PFSK-1 (cell line): ENCODE results near the gene ZNF469.

ENCODE experiments used
- FOXP2 ChIP-seq: optimal IDR thresholded peaks from 2 replicates; pipeline ENCODE3; 2011; ENCODE audit warnings: borderline replicate concordance, control low read depth, inconsistent platforms; ENCODE audit not compliant: insufficient read depth; ENCODE audit errors: extremely low read length, extremely low read depth
- POLR2AphosphoS5 ChIP-seq: IDR thresholded peaks from 2 replicates; pipeline ENCODE4 v1.6.1; 2012; ENCODE audit warnings: low read depth, mild to moderate bottlenecking, control low read depth, low read length, moderate library complexity
- SIN3A ChIP-seq: IDR thresholded peaks from 2 replicates; pipeline ENCODE4 v1.6.1; 2012; ENCODE audit warnings: mild to moderate bottlenecking, low read length, moderate library complexity, borderline replicate concordance; ENCODE audit not compliant: insufficient read depth
- TAF1 ChIP-seq: IDR thresholded peaks from 2 replicates; pipeline ENCODE4 v1.6.1; 2012; ENCODE audit warnings: low read length, control low read depth, borderline replicate concordance; ENCODE audit not compliant: insufficient read depth
- TF ChIP-seq, protein P1 (sequence below), 2 experiments: IDR thresholded peaks; 2 replicates each; pipeline versions ENCODE4 v1.6.1 to v1.8.0; 2011 to 2012; ENCODE audit warnings: low read depth in 2 of 2, low read length in 2 of 2, control low read depth in 1 of 2, inconsistent platforms in 1 of 2, mild to moderate bottlenecking in 1 of 2, moderate library complexity in 1 of 2; ENCODE audit not compliant: insufficient read depth in 1 of 2

Gene ZNF469

DNA sequence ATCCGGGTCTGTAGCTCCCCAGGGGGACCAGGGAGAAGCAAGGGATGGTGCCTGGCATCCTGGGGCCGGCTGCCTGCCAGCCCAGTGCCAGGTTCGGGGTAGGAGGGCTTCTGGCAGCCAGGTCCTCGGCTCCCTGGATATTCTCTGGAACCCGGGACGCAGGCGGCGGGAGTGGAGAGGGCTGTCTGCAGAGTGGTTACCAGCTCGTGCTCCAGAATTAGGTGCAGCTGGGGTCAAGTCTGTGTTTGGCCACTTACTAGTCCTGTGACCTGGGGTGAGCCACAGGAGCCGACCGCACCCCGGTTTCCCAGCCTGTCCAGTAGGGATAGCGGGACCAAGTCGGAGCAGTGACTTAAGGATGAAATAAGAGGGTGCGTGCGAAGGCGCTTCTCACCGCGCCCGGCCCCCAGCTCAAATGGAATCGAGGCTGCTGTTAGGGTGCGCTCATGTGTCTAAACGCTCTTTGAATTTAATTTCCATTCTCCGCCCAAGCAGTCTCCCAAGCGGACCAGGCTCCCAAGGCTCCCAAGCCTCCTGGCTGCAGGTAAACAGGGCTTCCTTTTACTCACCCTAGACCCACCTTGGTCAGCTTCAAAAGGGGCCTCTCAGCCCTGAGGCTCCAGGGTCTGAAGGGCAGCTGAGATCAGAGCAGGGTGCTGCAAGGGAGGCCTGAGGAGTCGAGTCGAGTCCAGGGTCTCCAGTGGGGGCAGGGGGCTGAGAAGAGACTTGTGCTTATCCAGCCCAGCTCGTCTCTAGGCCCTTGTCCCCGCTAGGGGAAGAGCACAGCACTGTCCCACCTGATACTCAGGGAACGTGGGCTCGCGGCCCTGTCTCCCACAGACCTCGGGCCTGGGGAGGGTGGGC lies 28.3 kb upstream of the ZNF469 start:
- TF ChIP-seq SIN3A (no peak), TAF1 (no peak), POLR2AphosphoS5 (no peak), FOXP2 (no peak)
- TF ChIP-seq, protein P1, sequence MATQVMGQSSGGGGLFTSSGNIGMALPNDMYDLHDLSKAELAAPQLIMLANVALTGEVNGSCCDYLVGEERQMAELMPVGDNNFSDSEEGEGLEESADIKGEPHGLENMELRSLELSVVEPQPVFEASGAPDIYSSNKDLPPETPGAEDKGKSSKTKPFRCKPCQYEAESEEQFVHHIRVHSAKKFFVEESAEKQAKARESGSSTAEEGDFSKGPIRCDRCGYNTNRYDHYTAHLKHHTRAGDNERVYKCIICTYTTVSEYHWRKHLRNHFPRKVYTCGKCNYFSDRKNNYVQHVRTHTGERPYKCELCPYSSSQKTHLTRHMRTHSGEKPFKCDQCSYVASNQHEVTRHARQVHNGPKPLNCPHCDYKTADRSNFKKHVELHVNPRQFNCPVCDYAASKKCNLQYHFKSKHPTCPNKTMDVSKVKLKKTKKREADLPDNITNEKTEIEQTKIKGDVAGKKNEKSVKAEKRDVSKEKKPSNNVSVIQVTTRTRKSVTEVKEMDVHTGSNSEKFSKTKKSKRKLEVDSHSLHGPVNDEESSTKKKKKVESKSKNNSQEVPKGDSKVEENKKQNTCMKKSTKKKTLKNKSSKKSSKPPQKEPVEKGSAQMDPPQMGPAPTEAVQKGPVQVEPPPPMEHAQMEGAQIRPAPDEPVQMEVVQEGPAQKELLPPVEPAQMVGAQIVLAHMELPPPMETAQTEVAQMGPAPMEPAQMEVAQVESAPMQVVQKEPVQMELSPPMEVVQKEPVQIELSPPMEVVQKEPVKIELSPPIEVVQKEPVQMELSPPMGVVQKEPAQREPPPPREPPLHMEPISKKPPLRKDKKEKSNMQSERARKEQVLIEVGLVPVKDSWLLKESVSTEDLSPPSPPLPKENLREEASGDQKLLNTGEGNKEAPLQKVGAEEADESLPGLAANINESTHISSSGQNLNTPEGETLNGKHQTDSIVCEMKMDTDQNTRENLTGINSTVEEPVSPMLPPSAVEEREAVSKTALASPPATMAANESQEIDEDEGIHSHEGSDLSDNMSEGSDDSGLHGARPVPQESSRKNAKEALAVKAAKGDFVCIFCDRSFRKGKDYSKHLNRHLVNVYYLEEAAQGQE (IDR thresholded peaks at IDR 0.05; ENCODE audit: insufficient read depth in 1 of 2, low read depth in 2 of 2, low read length in 2 of 2) = no peak

DNA sequence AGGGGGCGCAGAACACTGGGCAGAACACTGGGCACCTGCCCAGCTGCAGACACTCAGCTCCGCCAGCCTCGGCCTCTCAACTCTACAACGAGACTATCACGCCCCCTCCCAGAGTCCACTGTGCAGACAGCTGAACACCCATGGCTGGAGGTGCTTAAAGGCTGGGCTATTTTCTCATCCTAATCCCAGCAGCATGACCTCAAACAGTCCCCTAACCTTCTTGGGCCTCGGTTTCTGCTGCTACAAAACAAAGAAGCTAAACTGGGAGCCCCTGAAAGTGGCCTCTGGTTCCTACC lies 27.7 kb upstream of the ZNF469 start:
- TF ChIP-seq FOXP2 = no peak
- no peak for TF ChIP-seq TAF1
- no peak for TF ChIP-seq POLR2AphosphoS5
- TF ChIP-seq, protein P1 (IDR thresholded peaks at IDR 0.05; ENCODE audit: insufficient read depth in 1 of 2, low read depth in 2 of 2, low read length in 2 of 2) = no peak
- TF ChIP-seq SIN3A = no peak

DNA sequence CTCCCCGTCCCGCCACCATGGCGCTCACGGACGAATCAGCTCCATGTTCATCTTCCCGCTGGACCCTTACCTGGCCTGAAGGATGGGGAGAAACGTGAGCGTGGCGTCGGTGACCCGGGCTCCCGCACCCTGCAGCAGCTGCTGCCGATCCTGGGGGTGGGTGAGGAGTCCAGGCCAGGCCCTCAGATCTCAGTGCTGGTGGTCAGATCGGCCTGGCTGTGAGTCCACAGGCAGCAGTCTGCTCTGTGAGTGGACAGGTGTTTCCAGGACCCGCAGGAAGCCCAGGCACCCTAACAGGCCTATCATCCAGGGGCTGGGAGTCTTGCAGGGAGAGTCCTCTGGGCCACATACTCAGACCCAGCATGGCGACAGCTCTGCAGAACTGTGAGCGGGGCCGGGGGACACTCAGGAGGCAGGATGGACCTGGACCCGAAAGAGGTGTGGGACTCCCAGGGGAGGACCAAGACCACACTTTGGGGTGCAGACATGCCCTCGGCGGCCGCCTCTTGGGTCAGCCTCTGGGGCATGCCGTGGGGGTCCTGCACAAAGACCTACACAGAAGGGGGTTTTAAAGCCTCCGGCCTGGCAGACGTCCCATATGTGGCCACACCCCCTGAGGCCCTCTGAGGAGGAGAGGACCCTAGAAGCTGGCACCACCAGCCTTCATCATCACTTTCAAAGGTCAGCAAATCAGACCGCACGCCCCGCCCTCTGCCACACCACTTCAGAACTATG lies 27.2 kb upstream of the ZNF469 start:
- TF ChIP-seq TAF1 (no peak), FOXP2 (no peak), SIN3A (no peak)

DNA sequence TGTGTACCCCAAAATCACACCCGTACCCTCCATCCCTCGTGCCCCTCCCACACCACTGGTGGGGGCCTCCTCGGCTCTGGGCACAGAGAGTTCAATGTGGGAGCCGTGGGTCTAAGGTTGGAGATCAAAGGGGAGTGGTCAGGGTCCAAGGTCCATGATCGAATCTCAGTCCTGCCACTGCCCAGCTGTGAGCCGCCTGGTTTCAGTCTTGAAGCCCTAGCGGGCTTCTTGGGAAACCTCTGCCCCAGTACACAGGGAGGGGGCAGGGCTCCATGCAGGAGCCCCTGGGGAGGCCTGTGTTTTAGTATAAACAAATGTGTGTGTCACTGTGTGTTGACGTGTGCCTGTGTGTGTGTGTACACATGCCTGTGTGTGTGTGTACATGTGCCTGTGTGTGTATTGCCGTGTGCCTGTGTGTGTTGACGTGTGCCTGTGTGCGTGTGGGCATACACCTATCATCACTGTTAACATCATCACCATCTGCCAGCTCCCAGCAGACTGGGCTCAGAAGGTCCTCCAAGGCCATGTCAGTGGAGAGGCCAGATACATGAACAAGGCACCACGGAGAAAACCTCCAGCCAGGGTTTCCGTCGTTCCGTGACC lies 26.5 kb upstream of the ZNF469 start:
- TF ChIP-seq POLR2AphosphoS5 (no peak), FOXP2 (no peak)

DNA sequence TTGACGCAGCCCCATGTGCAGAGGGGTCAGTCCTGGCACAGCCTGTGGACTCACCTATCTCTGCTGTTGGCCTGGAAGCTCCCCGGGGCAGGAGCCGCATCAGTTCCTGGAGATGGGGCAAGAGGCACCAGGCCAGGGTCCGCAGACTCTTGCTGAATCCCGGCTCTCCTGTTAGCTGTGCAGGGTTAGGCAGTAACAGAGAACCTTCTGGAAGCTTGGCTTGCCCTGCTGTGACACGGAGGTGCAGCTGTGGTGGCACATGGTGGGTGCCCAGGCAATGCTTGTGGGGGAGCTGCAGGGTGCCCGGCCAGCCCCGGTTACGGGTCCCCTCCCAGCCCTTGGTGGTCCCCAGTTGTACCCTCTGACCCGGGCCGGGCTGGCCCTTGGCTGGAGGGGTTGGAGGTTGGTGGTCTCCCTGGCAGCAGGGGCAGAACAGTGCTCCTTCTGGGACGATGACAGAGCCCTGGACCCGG lies 26.0 kb upstream of the ZNF469 start:
- TF ChIP-seq SIN3A = no peak
- no peak for TF ChIP-seq TAF1
- no peak for TF ChIP-seq FOXP2
- TF ChIP-seq, protein P1 (IDR thresholded peaks at IDR 0.05; ENCODE audit: insufficient read depth in 1 of 2, low read depth in 2 of 2, low read length in 2 of 2) = no peak
- no peak for TF ChIP-seq POLR2AphosphoS5

DNA sequence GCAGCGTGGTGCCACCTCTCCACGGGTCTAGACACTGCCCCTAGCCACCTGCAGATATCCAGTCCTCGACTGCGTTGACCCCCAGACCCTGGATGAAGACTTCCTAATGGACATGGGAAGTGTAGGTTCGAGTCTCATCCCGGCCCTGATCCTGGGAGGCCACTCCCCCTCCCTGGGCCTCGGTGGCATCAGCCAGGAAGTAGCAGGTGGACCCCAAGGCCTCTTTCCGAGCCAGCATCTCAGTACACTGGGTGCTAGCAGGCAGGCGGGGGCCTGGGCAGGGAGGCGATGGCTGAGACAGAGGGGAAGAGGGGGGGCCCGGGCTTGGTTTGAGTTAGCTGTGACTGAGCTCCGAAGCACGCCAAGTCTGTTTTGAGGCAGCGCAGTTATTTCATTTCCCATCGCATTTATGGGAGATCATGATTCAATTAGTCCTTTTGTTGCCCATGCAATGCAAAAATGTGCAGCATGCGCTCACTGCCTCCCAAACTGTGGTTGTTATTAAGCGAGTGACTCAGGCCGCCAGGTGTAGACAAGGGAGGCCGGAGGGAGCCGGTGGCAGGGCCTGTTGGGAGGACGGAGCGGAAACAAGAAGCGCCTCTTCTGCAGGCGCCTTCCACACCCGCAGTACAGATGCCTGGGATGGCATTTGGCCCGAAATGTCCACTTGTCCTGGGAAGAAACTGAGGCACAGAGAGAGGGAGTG lies 25.3 kb upstream of the ZNF469 start:
- TF ChIP-seq, protein P1 (IDR thresholded peaks at IDR 0.05; ENCODE audit: insufficient read depth in 1 of 2, low read depth in 2 of 2, low read length in 2 of 2) = no peak
- no peak for TF ChIP-seq FOXP2
- TF ChIP-seq SIN3A = no peak
- TF ChIP-seq POLR2AphosphoS5 = no peak
- no peak for TF ChIP-seq TAF1
